ENCODE results near the gene UEVLD.

Gene UEVLD

DNA sequence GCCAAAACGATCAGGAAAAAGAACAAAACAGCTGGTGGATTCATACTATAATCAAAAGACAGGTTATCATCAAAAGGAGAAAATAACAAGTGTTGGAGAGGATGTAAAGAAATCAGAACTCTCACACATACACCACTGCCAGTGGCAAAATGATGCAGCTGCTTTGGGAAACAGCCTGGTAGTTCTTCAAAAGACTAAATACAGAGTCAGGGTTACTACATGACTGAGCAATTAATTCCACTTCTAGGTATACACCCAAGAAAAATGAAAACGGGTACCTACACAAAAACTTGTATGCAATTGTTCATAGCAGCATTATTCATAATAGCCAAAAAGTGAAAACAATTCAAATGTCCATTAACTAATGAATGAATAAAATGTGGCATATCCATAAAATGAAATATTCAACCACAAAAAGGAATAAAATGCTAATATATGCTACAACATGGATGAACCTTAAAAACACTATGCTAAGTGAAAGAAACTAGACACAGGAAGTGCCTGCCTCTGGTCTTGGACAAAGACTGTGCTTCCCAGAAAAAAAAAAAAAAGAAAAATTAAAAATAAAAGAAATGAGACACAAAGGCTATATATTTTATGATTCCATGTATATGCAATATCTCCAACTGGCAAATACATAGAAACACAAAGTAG is 8.3 kb downstream of the UEVLD start:
- DNase-seq: no peak

DNA sequence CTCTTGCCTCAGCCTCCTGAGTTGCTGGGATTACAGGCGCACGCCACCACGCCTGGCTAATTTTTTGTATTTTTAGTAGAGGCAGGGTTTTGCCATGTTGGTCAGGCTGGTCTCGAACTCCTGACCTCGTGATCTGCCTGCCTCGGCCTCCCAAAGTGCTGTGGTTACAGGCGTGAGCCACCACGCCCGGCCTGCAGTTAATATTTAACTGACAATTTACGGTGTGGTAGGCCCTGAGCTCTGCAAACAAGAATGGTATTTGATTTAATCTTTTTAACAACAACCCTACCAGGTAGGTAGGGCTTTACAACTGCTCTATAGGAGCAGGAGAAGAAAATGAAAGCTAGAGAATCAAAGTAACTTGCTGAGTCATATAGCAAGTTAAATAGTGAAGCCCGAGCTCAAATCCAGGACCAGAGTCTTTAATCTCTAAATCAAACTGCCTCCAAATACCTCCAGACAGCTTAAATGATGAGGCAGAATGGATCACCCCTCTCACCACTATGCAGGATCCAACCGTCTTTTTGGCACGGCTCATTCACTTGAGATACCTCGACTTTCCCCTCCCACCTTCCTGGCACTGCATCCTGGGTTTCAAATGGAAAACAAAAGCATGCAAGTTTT is 9.4 kb downstream of the UEVLD start:
- DNase-seq: no peak

DNA sequence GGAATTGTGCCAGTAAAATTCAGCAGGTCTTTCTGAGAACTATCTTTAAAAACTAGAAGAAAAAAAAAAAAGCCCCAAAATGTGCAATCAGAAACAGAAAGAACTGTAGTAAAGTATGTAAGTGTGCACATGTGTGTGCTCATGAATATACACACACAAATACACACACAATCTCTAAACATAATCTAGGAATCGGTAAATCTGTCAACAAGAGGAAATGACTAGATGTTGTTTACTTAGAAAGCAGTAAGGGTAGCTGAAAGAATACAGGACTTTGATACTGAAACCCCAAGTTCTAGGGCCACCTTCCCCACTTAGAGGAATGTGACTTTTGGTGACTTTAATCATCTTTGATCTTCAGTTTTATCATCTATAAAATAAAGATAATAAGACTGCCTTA is 13.2 kb downstream of the UEVLD start:
- no peak for DNase-seq

DNA sequence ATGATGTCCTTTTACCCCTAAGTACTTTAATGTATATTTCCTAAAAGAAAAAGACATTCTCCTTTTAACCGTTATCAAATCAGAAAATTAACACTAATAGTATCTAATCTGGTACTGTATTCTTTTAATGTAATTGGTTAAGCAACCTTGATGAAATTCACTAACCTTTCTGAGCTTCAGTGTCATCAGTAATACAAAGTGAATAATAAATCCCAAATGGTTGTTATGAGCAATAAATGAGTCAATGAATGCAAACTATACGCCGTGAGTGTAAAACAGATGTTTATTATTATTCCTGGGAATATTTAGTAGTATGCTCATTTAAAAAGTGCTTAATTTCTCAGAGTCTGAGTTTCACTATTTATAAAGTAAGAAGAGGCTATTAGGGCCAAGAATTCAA is 21.5 kb downstream of the UEVLD start:
- DNase-seq: no peak

GRCh38 chr11:18566406-18566805 is 22.1 kb downstream of the UEVLD start:
- no peak for DNase-seq

DNA sequence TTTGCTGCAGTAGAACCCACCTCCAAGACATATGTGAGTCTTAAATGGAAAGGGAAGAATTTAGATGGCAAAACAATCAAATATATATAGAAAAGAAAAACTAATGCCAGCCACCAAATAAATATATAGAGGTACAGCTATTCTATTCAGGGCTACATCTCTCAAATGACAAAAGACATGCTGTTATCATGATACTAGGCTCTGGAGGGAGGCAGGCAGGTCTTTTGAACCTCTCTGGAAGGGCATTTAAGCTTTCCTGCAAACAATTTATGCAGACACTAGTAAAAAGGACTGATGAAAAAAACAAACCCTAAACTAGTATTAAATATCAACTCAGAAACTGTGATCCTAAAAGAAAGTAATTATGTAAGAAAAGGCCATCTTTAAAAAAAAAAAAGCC is 24.4 kb downstream of the UEVLD start:
- no peak for DNase-seq

DNA sequence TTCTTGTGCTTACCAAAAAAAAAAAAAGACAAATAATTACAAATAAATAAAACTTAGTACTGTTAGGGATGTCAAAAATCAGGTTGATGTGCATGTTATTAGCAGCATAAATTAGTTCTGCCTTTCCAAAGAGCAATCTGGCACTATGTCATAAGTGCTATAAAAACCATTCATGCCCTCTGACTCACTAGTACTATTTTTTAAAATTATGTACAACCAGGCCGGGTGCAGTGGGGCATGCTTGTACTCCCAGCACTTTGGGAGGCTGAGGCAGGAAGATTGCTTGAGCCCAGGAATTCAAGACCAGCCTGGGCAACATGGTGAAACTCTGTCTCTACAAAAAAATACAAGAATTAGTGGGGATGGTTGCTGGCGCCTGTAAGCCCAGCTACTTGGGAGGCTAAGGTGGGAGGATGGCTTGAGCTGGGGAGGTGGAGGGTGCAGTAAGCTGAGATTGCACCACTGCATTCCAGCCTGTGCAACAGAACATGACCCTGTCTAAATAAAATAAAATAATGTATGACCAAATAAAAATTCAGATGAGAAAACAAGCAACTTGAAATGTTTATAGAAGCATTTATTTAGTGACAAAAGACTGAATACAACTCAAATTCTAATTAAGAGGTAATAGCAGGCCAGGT is 25.3 kb downstream of the UEVLD start:
- no peak for DNase-seq

DNA sequence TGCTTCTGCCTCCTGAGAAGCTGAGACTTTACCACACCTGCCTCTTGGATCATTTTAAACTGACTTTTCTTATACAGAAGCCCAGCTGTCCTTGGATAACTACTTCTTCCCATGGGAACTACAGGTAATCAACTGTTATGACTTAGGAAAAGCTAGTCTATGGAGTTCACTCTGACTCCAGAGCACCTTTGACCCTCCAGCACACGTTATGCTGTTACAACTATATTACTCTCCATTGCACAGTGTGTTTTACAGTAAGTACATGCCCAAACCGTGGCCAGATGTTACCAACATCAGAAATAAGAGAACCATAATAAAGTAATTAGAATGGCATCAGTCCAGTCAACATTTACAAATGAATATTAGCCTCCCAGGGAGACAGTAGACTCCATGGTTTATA is 40.5 kb downstream of the UEVLD start:
- no peak for DNase-seq

DNA sequence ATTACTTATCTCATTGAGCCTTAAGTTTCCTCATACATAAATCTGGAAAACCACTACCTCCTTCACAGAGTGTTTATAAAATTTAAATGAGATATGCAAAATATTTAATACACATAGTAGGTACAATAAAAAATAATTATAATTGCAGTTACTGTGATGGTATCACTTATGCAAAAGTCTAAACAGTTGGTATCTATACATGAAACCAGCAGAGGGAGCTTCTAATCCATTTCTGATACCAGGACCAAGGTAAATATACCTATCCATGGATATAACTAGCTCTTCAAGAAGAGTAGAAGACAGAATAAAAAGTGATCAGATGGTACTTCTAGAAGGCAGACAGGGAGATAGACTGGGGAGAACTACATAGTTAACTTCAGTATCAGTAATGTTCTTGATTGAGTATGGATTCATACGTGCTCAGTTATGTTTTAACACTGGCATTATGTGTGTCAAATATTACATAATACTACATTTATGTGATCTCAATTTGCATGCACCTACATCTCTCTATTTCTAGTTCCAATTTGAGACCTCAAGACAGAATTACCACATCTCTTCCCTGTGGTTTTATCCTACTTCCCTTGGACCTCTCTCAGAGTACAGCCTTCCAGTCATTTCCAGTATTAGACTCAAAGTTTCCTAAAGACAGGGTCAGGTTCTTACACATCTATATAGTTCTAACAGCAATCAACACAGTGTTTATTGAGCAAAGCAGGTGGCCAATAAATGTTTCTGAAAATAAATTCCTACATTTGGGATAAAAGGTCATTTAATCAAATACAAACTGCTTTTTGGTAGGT is 48.1 kb downstream of the UEVLD start:
- no peak for DNase-seq

GRCh38 chr11:18536209-18536608 is 52.3 kb downstream of the UEVLD start:
- DNase-seq: no peak

DNA sequence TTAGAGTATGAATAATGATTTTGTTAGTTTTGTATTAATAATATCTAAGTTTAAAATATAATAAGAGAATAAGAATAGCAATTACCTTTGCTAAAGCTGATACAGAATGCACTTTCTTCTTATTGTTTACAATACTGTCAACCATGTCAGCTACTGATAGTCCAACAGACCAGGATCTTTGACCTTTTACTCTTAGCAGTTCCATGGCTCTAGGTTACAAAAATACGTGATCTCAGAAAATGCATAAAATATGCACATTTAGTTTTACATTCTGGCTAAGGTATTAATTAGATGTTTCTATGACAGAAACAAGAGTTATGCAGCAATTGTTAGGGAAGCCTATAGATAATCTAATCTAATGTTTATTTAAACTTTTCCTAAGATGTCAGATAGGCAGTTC is 54.3 kb downstream of the UEVLD start:
- no peak for DNase-seq

- no peak for DNase-seq
These were observed 55.2 kb downstream of the UEVLD start for GRCh38 chr11:18533365-18533764.

DNA sequence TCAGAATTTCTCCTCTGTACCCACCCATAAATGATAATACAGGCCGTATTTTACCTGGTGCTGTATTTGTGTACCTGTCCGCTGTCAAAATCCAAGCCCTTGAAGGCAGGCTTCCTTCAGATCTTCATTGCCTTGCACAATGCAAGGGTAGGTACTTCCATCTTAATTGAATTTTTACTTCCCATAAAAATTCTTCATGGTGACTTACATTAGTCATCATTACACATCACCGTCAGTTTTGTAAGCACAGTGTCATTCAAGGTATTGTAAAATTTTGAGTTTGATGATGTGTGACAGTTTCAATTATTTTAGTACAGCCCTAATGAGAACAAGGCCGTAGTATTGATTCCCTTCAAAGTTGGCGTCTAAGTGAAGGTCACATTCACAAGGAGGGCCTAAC is 61.0 kb downstream of the UEVLD start:
- DNase-seq: no peak

GRCh38 chr11:18526521-18527296 is 61.8 kb downstream of the UEVLD start, which contains the start of gene TSG101:
Gene TSG101 (minus strand): TSS chr11:18526942. CDS start chr11:18526816, 126 bp downstream.
- peak; percentile 54 for DNase-seq

GRCh38 chr11:18526130-18526520 is 62.4 kb downstream of the UEVLD start:
- no peak for DNase-seq

DNA sequence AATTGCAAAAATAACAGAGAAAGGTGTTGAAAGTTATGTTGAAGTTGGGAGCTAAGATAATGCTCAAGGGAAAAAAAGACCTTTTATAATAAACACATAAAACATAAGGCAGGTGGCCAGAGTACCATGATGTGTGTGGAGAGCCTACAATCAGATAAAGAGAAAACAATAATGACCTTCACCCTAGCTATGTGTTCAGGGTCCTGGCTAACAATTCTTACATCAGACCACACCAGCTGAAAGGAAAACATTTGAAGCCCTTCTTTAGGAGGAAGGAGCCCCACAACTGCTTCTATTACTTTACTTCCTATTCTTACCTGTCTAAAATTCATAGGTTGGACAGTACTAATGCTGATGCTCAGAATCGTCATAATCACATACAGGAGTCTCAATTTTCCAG is 64.3 kb downstream of the UEVLD start:
- DNase-seq: no peak

DNA sequence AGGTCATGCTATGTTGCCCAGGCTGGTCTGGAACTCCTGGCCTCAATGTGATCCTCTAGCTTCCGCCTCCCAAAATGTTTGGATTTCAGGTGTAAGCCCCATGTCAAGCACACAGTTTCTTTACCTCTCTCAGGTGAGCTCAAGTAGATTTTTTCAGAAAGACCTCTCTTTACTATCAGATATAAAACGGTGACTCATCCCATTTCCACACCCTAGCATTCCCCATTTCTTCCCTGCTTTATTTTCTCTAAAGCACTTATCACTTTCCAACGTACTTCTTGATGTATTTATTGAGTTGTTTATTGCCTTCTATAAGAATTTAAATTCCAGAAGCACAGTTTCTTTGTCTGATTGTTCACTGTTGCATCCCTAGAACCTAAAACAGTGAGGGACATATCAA is 65.5 kb downstream of the UEVLD start:
- no peak for DNase-seq

DNA sequence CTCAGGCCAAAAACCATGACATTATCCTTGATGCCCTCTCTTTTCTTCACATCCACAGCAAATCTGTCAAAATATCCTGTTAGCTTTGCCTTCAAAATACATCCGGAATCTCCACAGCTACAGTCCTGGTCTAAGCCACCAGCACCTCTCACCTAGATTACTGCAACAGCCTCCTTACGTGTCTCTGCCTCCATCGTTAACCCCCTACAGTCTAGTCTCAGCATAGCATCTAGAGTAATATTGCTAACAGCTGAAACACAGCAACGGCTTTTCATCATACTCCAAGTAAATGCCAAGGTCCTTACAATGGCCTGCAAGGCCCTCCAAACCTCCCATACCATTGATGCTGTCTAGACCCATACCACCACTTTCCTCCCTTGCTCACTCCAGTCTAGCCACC is 66.1 kb downstream of the UEVLD start:
- DNase-seq: no peak

GRCh38 chr11:18521122-18521521 is 67.4 kb downstream of the UEVLD start:
- DNase-seq: no peak

DNA sequence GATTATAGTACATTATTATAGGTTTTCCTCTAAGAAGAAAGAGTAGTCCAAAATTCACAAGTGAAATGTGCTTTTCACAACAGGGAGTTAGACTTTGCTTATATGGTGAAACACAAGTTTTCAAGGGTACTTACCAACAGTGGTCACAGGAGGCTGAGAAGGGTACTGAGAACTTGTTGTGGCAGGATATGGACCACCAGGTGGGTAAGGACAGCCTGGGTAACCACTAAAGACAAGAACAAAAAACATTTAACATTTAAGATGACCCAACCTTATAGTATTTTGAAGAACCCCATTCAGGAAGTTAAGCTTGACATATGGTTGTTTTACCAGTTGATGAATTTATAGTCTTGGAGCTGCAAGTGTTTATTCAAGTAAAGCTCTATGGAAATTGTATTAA is 86.2 kb downstream of the UEVLD start:
- DNase-seq: no peak

- DNase-seq: no peak
These were observed 86.9 kb downstream of the UEVLD start for GRCh38 chr11:18501629-18502028.

DNA sequence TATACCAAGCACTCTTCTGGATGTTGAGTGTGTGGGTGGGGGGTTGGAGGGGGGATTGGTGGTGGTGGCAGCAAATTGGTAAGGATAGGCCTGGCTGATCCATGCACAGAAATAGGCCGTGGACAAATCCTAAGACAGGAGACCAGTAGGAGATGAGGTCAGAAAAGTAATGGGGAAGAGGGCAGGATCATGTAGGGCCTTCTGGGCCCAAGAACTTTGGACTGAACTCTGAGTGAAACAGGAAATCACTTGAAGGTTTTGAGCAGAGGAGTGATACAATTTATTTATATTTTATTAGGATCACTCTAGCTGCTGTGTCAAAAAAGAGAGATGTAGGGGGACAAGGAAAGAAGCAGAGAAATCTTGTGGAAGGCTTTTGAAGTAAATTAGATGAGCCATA is 90.5 kb downstream of the UEVLD start:
- DNase-seq: no peak

DNA sequence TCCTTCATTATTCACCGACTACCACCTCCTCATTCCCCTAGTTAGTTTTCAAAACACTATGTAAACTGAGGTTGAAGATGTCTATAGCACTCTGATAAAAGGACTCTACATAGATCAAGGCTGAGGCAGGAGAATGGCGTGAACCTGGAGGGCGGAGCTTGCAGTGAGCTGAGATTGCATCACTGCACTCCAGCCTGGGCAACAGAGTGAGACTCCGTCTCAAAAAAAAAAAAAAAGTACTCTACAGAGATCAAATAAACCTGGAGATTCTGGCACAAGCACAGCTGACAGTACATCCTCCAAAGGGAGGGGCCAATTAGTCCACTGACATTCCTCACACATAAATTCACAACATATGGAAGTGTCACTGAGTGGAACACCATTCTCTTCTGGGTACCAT is 92.8 kb downstream of the UEVLD start:
- no peak for DNase-seq

All from SHP77 treated with DMSO at 0.1 percent for 48 hours (cell line).